ENCODE results near the gene NFIX.
"Not testable (repeated sequence)": the region's sequence is repeated elsewhere in the genome, so short reads cannot be mapped to it uniquely, and the experiment has no call there.

- not testable (repeated sequence) for TF ChIP-seq RB1 (IDR thresholded peaks at IDR 0.05; ENCODE audit: low read depth); EHMT2 (IDR thresholded peaks at IDR 0.05); TBP (optimal IDR thresholded peaks at IDR 0.05; ENCODE audit: low read depth, low read length); ZNF133 (CRISPR knock-in tag; IDR thresholded peaks at IDR 0.05); KAT7 (CRISPR knock-in tag; IDR thresholded peaks at IDR 0.05; ENCODE audit: borderline replicate concordance); ZKSCAN8 (CRISPR knock-in tag; IDR thresholded peaks at IDR 0.05); MECOM (CRISPR knock-in tag; IDR thresholded peaks at IDR 0.05); POLR2A (conservative IDR thresholded peaks at IDR 0.05); CTCF (IDR thresholded peaks at IDR 0.05 in 2 of 3, conservative IDR thresholded peaks at IDR 0.05 in 1 of 3; ENCODE audit: insufficient read depth in 2 of 3, low read depth in 1 of 3, low read length in 3 of 3); HDAC6 (IDR thresholded peaks at IDR 0.05; ENCODE audit: low read depth, low read length); U2AF2 (optimal IDR thresholded peaks at IDR 0.05; ENCODE audit: low read depth, low read length)
Observed at GRCh38 chr19:12955575-12955974, 39.7 kb upstream of the NFIX start.
